ENCODE results near the gene CPA2.
"Not testable (repeated sequence)": the region's sequence is repeated elsewhere in the genome, so short reads cannot be mapped to it uniquely, and the experiment has no call there.

Gene CPA2

DNA sequence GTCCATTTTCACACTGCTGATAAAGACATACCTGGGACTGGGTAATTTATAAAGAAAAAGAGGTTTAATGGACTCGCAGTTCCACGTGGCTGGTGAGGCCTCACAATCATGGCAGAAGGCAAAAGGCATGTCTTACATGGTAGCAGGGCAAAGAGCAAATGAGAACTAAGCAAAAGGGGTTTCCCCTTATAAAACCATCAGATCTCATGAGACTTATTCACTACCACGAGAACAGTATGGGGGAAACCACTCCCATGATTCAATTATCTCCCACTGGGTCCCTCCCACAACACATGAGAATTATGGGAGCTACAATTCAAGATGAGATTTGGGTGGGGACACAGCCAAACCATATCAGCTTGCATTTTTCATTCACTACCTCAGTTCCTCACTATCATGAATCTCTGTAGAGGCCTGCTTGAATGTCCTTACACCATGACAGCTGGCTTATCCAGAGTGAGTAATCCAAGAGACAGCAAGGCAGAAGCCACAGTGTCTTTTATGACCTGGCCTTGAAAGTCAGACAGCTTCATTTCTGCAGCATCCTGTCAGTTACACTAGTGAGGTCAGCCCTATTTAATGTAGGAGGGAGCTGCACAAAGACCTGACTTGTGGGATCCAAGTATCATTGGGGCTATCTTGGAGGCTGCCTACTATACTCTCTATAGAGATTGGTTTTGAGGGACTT lies 55.0 kb downstream of the CPA2 start:
- DNase-seq, result not testable (repeated sequence)

GRCh38 chr7:130322615-130323014 lies 56.0 kb downstream of the CPA2 start:
- no peak for DNase-seq

DNA sequence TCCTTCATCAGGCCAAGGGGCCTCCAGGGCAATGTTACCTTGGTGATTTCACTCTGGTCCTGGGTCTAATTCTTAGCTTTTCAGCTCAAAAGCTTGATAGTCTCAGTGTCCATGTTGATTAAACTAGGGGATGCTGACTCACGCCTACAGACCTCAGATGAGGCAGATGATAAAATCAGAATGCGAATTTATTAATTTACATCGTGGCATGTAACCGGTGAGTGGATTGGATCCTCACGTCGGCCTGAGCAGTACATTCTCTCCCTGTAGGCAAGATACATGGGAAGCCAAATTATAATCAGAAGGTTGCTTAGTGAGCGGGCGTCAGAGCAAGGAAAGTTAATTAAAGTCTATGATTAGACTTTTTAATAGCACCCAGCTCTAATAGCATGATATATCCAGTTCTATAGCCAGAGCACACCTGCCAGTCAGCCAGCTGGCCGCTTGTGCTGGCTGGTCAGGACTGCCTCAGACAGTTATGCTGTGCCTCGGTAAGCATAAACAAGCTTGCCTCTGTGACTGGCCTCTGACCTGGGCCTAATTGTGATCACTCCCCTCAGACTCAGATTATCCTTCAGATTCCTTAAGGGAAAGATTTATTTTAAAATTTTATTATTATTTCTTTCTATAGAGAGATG lies 57.8 kb downstream of the CPA2 start:
- DNase-seq, result no peak

- no peak for DNase-seq
These were observed 63.0 kb downstream of the CPA2 start for GRCh38 chr7:130329681-130330080.

GRCh38 chr7:130332259-130333053 lies 65.8 kb downstream of the CPA2 start:
- no peak for DNase-seq

- no peak for DNase-seq
These were observed 67.2 kb downstream of the CPA2 start for GRCh38 chr7:130333832-130334231.

- no peak for DNase-seq
These were observed 67.6 kb downstream of the CPA2 start for GRCh38 chr7:130334274-130334673.

DNA sequence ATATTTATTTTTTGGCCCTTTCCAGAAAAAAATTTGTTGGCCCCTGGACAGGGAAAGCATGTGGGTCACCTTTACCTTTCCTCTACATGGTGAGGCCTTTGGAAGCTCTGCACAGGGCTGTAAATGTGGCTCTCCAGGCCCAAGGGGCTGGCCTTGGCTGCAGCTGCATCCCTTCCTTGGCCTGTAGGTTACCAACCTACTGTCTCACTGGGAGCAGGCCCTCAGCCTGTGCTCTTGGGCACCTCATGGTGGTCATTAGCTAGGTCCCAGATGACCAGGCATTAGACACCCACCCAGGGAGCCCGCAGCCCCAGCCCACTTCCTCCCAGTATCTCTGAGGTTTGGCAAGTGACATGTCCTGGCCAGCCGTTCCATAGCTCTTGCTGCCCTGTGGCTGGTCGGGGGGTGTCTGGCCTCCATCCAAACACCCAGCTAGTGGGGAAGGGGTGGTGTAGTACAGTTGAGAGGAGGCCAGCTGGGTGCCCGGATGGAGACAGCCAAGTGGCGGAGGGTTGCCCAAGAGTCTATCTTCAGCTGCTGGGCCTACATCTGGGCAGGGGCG lies 70.8 kb downstream of the CPA2 start:
- DNase-seq, result no peak

DNA sequence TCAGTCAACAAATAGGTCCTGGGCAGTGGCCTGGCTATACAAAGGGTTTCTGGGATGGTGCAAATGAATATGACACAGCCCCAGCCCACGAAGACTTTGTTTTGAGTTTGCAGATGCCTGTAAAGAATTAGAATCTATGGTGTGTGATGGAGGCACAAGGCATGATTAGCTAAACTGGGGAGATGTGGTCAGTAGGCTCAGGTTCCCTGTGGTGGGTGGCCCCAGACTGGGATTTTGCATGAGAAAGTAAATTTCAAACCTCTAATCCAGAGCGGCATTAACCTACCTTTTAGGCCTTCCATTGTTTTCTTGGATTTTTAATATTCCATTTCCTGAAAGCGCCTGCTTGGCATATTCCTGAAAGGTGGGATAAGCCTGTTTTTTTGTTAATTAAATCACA lies 71.6 kb downstream of the CPA2 start:
- no peak for DNase-seq
